NB4 (cell line): ENCODE measurements around the gene ZNF687.

Experiments used
- DNase-seq: peaks from one replicate; pipeline ENCODE4 v3.0.0; 2010; ENCODE audit warnings: low read depth
- H3K4me3 ChIP-seq: one replicate; pipeline ENCODE4 v1.5.1; 2011; ENCODE audit warnings: mild to moderate bottlenecking, low read depth, low read length, moderate library complexity
- CTCF ChIP-seq: IDR thresholded peaks from one replicate; pipeline ENCODE4 v1.5.1; 2012; ENCODE audit warnings: low read depth, low read length
- MAX ChIP-seq: IDR thresholded peaks from 2 replicates; pipeline ENCODE4 v1.6.1; 2011; ENCODE audit warnings: low read depth, low read length
- MYC ChIP-seq: IDR thresholded peaks from 2 replicates; pipeline ENCODE4 v1.6.1; 2011; ENCODE audit warnings: low read depth, low read length
- POLR2A ChIP-seq: IDR thresholded peaks from 2 replicates; pipeline ENCODE4 v1.6.1; 2011; ENCODE audit warnings: mild to moderate bottlenecking; ENCODE audit not compliant: insufficient read length; ENCODE audit errors: extremely low read depth

ZNF687 gene

GRCh38 chr1:151281969-151282882, at the start of gene ZNF687:
Gene ZNF687, plus strand, starts transcription at chr1:151282299. Its CDS starts 3,993 bp downstream, at chr1:151286292.
- H3K4me3 ChIP-seq: peak within 1 kb of the TSS; percentile 96
- TF ChIP-seq CTCF: no peak
- TF ChIP-seq POLR2A: peak; percentile 63
- TF ChIP-seq MYC: peak; percentile 37; the same call in 1 of the 2 replicates
- peak; percentile 61 for TF ChIP-seq MAX
- DNase-seq: peak; percentile 100

- H3K4me3 ChIP-seq: no peak overlapping the region
- no peak for DNase-seq
- TF ChIP-seq POLR2A: no peak
- TF ChIP-seq CTCF: no peak
- no peak for TF ChIP-seq MYC
- no peak for TF ChIP-seq MAX
Observed at GRCh38 chr1:151235235-151235634, 46.9 kb upstream of the ZNF687 start.

- DNase-seq: peak; percentile 12
- TF ChIP-seq POLR2A: no peak
- TF ChIP-seq CTCF: no peak
- TF ChIP-seq MYC: no peak
- TF ChIP-seq MAX: no peak
- no peak overlapping the region for H3K4me3 ChIP-seq
Observed at GRCh38 chr1:151237678-151238466, 44.2 kb upstream of the ZNF687 start.

- TF ChIP-seq MYC (no peak), POLR2A (no peak), CTCF (no peak), MAX (no peak)
- H3K4me3 ChIP-seq: no peak overlapping the region
- no peak for DNase-seq
Observed at GRCh38 chr1:151238467-151238739, 43.7 kb upstream of the ZNF687 start.

GRCh38 chr1:151242442-151242841, 39.7 kb upstream of the ZNF687 start:
- DNase-seq: no peak
- no peak for TF ChIP-seq MYC
- no peak for TF ChIP-seq CTCF
- TF ChIP-seq POLR2A: no peak
- TF ChIP-seq MAX: no peak

More at GRCh38 chr1:151242442-151242841, 39.7 kb upstream of the ZNF687 start:
- H3K4me3 ChIP-seq: no peak overlapping the region
